ENCODE data around the gene PRKCA. TPM values are rescaled to one million over a fixed set of nuclear protein-coding genes. Genes with fewer than 3 reads are reported as not detected.
"Not testable (repeated sequence)": the region's sequence is repeated elsewhere in the genome, so short reads cannot be mapped to it uniquely, and the experiment has no call there.

PRKCA gene
- total and polyA plus RNA-seq, 4 experiments from 2014 or later: 1.1 to 107 (median 56.1) TPM

DNA sequence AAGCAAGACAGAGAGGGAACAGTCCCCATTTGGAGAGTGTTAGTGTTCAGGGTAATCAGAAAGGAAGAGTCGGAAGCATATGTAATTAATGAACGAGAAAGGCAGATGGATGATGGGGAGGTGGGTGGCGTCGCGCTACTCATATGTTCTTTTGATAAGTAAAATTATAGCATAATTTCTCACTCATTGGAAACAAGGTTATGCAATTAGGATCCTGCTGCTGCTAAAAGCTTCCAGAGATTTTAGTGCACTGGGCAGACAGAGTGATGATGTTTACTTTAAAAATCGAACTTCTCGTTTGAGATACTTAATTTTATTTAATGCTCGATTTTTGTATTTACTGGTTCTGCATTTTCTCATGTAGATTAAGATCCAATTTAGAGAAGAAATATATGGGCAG lies 96.2 kb downstream of the PRKCA start:
- H3K4me3 ChIP-seq (ENCODE audit: low read length in 2 of 2): no peak overlapping the region
- Mint-ChIP-seq H3K4me1 (peaks cover 50 to 78% (median 69%) of the 10 kb centered on the region in 4 donors), H3K27ac (peak overlapping the region; percentile 82 to 96 (median 89)), H3K9me3 (peaks cover 0 to 4% (median 0%) of the 10 kb centered on the region in 8 donors), H3K4me3 (peak overlapping the region; percentile 33 to 89 (median 84)), H3K27me3 (no peaks in the 10 kb centered on the region), H3K36me3 (peaks cover 0 to 12% of the 10 kb centered on the region in 2 donors)
- no peaks in the 10 kb centered on the region for H3K36me3 ChIP-seq (ENCODE audit: insufficient read depth, low read length)
- DNase-seq: no peak
- no peaks in the 10 kb centered on the region for H3K27me3 ChIP-seq (ENCODE audit: insufficient read depth, low read length)
- CTCF ChIA-PET (ENCODE audit: partially characterized antibody): interaction anchor here (2.1 kb wide), 1 partner anchor 111 kb away, joined by 5 read pairs; no protein-coding TSS in a partner anchor
- peak overlapping the region; percentile 25 for H3K27ac ChIP-seq (ENCODE audit: low read depth, low read length)
- intact Hi-C loops (cut with micrococcal nuclease): loop anchor here (2.0 kb wide), 2 partner anchors 68 to 94 kb away; no protein-coding TSS in a partner anchor
- H3K9me3 ChIP-seq (ENCODE audit: control insufficient read depth in 1 of 2, low read length in 2 of 2): no peaks in the 10 kb centered on the region
- peaks cover 72% of the 10 kb centered on the region for H3K4me1 ChIP-seq (ENCODE audit: insufficient read depth, low read length)
- POLR2A ChIA-PET (ENCODE audit: partially characterized antibody): interaction anchor here (0.9 to 3.0 kb wide), 4 partner anchors 68 to 144 kb away, joined by 3 to 15 read pairs (median 4); partner anchors contain the start of gene PRKCA

DNA sequence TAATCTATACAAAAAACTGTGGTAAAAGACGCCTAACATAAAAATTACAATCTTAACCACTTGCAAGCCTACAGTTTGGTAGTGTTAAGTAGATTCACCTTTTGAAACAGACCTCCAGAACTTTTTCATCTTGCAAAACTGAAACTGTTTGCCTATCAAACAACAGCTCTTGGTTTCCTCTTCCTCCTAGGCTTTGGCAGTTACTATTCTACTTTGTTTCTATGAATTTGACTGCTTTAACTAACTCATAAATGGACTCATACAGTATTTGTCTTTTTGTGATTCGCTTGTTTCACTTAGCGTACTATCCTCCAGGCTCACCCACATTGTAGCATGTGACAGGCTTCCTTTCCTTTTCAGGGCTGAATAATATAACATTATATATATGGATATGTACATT lies 97.0 kb downstream of the PRKCA start:
- Histone ChIP-seq H3K27me3 (ENCODE audit: insufficient read depth, low read length) (no peaks in the 10 kb centered on the region), H3K4me3 (ENCODE audit: low read length in 2 of 2) (no peak overlapping the region), H3K36me3 (ENCODE audit: insufficient read depth, low read length) (no peaks in the 10 kb centered on the region), H3K9me3 (ENCODE audit: control insufficient read depth in 1 of 2, low read length in 2 of 2) (no peaks in the 10 kb centered on the region), H3K27ac (ENCODE audit: low read depth, low read length) (peak overlapping the region; percentile 25), H3K4me1 (ENCODE audit: insufficient read depth, low read length) (peaks cover 80% of the 10 kb centered on the region)
- peak overlapping the region; percentile 74 to 89 (median 84) for H3K4me3 Mint-ChIP-seq
- peaks cover 0 to 4% of the 10 kb centered on the region in 2 donors for H3K36me3 Mint-ChIP-seq
- ChIA-PET POLR2A (ENCODE audit: partially characterized antibody) (interaction anchor here (1.0 to 3.0 kb wide), 5 partner anchors 9 to 144 kb away, joined by 3 to 15 read pairs (median 5); no protein-coding TSS in a partner anchor), CTCF (ENCODE audit: partially characterized antibody) (interaction anchor here (2.1 kb wide), 1 partner anchor 112 kb away, joined by 5 read pairs; no protein-coding TSS in a partner anchor)
- peaks cover 57 to 86% (median 76%) of the 10 kb centered on the region in 4 donors for H3K4me1 Mint-ChIP-seq
- intact Hi-C loops (cut with micrococcal nuclease): loop anchor here (2.0 kb wide), 2 partner anchors 69 to 95 kb away; no protein-coding TSS in a partner anchor
- peaks cover 0 to 1% (median 0%) of the 10 kb centered on the region in 8 donors for H3K9me3 Mint-ChIP-seq
- peak in 4 of 5 donors; percentile 52 to 60 (median 53) for DNase-seq
- no peaks in the 10 kb centered on the region for H3K27me3 Mint-ChIP-seq
- H3K27ac Mint-ChIP-seq: peak overlapping the region; percentile 82 to 96 (median 89)

DNA sequence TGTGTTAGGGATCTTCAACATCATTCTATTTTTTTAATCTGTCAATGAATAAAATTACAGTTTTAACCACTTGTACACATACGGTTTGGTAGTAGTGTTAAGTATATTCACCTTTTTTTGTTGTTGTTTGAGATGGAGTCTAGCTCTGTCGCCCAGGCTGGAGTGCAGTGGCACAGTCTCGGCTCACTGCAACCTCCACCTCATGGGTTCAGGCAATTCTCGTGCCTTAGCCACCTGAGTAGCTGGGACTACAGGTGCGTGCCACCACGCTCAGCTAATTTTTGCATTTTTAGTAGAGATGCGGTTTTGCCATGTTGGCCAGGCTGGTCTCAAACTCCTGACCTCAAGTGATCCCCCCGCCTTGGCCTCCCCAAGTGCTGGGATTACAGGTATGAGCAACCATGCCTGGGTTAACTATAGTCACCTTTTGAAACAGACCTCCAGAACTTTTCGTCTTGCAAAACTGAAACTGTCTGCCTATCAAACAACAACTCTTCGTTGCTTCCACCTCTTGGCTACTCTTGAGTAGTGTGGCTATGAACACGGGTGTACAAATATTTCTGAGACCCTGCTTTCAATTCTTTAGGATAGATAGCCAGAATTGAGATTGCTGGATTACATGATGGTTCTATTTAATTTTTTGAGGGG lies 97.8 kb downstream of the PRKCA start:
- peak overlapping the region; percentile 11 to 96 (median 81) for H3K27ac Mint-ChIP-seq
- H3K27me3 ChIP-seq (ENCODE audit: insufficient read depth, low read length); H3K36me3 ChIP-seq (ENCODE audit: insufficient read depth, low read length); H3K9me3 ChIP-seq (ENCODE audit: control insufficient read depth in 1 of 2, low read length in 2 of 2); H3K27me3 Mint-ChIP-seq; H3K36me3 Mint-ChIP-seq; H3K27ac ChIP-seq (ENCODE audit: low read depth, low read length); H3K9me3 Mint-ChIP-seq; intact Hi-C loops (cut with micrococcal nuclease); H3K4me3 ChIP-seq (ENCODE audit: low read length in 2 of 2): not testable (repeated sequence)
- peak overlapping the region; percentile 37 to 89 (median 70) for H3K4me3 Mint-ChIP-seq
- ChIA-PET POLR2A (ENCODE audit: partially characterized antibody) (interaction anchor here (1.0 to 3.0 kb wide), 5 partner anchors 10 to 145 kb away, joined by 3 to 15 read pairs (median 5); no protein-coding TSS in a partner anchor), CTCF (ENCODE audit: partially characterized antibody) (interaction anchor here (2.1 kb wide), 1 partner anchor 113 kb away, joined by 5 read pairs; no protein-coding TSS in a partner anchor)
- peaks cover 55 to 88% (median 77%) of the 10 kb centered on the region in 4 donors for H3K4me1 Mint-ChIP-seq
- peak in 2 of 5 donors; percentile 3 to 39 for DNase-seq
- H3K4me1 ChIP-seq (ENCODE audit: insufficient read depth, low read length): peaks cover 88% of the 10 kb centered on the region

DNA sequence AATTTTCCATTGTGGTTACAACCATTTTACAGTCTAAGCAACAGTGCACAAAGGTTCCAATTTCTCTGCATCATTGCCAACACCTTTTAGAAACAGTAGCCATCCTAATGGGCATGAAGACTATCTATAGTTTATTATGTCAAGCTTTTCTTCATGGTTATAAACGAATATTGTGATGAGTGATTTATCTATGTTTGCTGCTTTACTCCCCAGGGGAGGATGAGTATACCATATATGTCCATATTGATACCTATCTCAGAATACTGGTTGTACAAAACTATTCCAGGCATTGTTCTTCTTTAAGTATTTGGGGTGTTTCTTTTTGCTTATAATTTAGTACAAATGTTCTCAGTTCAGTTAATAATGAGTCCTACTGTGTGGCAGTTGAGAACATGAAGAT lies 98.3 kb downstream of the PRKCA start:
- Histone ChIP-seq H3K36me3 (ENCODE audit: insufficient read depth, low read length) (no peaks in the 10 kb centered on the region), H3K4me3 (ENCODE audit: low read length in 2 of 2) (no peak overlapping the region), H3K27me3 (ENCODE audit: insufficient read depth, low read length) (no peaks in the 10 kb centered on the region), H3K4me1 (ENCODE audit: insufficient read depth, low read length) (peaks cover 89% of the 10 kb centered on the region), H3K27ac (ENCODE audit: low read depth, low read length) (no peak overlapping the region), H3K9me3 (ENCODE audit: control insufficient read depth in 1 of 2, low read length in 2 of 2) (no peaks in the 10 kb centered on the region)
- ChIA-PET POLR2A (ENCODE audit: partially characterized antibody) (interaction anchor here (3.0 kb wide), 1 partner anchor 70 kb away, joined by 15 read pairs; no protein-coding TSS in a partner anchor), CTCF (ENCODE audit: partially characterized antibody) (interaction anchor here (1.0 to 1.2 kb wide), 2 partner anchors 20 to 26 kb away, joined by 3 read pairs; no protein-coding TSS in a partner anchor)
- Mint-ChIP-seq H3K36me3 (peaks cover 0 to 3% of the 10 kb centered on the region in 2 donors), H3K9me3 (no peaks in the 10 kb centered on the region), H3K4me3 (peak overlapping the region in 7 of 8 donors; percentile 9 to 89 (median 70)), H3K27ac (peak overlapping the region; percentile 11 to 96 (median 81)), H3K4me1 (peaks cover 54 to 88% (median 78%) of the 10 kb centered on the region in 4 donors), H3K27me3 (no peaks in the 10 kb centered on the region)
- no peak for DNase-seq
- intact Hi-C loops (cut with micrococcal nuclease): no loop called here

DNA sequence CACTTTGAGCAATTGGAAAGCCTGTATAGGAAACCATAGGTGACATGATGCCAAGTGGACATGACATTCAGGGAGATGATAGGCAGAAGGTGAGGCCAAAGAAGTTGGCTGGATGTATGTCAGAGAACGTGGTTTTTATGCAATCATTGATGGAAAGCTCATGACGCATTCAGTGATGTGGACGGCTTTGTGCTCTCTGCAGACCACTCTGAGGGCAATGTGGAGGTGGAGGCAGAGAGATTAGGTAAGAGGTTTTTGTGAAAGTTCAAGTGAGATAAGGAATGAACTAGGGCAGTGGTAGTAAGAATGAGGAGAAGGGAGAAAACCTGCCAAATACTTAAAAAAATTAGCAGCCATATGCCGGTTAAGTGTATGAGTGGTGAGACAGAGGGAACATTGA lies 99.0 kb downstream of the PRKCA start:
- Mint-ChIP-seq H3K27ac (peak overlapping the region in 6 of 7 donors; percentile 11 to 93 (median 80)), H3K9me3 (no peaks in the 10 kb centered on the region), H3K27me3 (no peaks in the 10 kb centered on the region), H3K4me3 (peak overlapping the region in 4 of 8 donors; percentile 7 to 89 (median 36)), H3K36me3 (peaks cover 0 to 3% of the 10 kb centered on the region in 2 donors), H3K4me1 (peaks cover 57 to 89% (median 78%) of the 10 kb centered on the region in 4 donors)
- ChIA-PET CTCF (ENCODE audit: partially characterized antibody) (interaction anchor here (1.0 to 1.2 kb wide), 2 partner anchors 20 to 25 kb away, joined by 3 read pairs; no protein-coding TSS in a partner anchor), POLR2A (ENCODE audit: partially characterized antibody) (no interaction called here)
- no peak overlapping the region for H3K4me3 ChIP-seq (ENCODE audit: low read length in 2 of 2)
- no peak for DNase-seq
- intact Hi-C loops (cut with micrococcal nuclease): no loop called here
- H3K36me3 ChIP-seq (ENCODE audit: insufficient read depth, low read length): no peaks in the 10 kb centered on the region
- H3K27me3 ChIP-seq (ENCODE audit: insufficient read depth, low read length): no peaks in the 10 kb centered on the region
- no peaks in the 10 kb centered on the region for H3K9me3 ChIP-seq (ENCODE audit: control insufficient read depth in 1 of 2, low read length in 2 of 2)
- H3K4me1 ChIP-seq (ENCODE audit: insufficient read depth, low read length): peaks cover 89% of the 10 kb centered on the region
- H3K27ac ChIP-seq (ENCODE audit: low read depth, low read length): no peak overlapping the region

DNA sequence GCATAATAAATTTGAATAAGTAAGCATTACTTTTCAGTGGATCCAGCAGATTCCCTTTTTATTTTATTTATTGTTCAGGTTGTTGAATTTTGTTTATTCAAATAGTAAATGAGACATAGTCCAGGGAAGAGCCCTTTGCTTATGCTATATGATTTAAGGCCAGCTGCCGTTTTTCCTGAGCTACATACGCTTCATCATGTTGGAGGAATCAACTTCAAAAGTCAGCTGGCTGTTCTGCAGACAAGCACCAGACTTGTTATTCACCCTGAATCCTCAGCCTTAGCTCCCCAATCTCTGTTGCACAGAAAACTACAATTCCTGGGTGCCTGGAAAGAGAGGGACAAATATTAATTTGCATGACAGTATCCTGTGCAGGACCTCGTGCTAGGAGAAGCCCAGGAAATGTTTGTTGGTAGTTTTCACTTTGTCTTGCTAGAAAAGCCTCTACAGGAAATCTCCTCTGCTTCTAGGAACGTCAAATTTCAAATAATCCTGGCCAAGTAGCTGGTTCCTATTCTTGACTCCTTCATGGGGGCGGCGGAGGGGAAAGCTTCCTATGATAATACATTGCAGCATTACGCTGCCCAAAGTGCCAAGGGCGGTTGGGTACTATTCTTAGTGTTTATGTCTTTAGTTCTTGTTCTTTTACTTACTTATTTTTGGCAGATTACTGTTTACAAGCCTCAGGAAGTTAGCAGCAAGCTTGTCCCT lies 101.6 kb downstream of the PRKCA start:
- intact Hi-C loops (cut with micrococcal nuclease): no loop called here
- POLR2A ChIA-PET (ENCODE audit: partially characterized antibody): interaction anchor here (0.8 to 2.1 kb wide), 6 partner anchors 9 to 100 kb away, joined by 3 to 7 read pairs (median 3); no protein-coding TSS in a partner anchor
- H3K27ac ChIP-seq (ENCODE audit: low read depth, low read length): no peak overlapping the region
- Mint-ChIP-seq H3K36me3 (peaks cover 3 to 5% of the 10 kb centered on the region in 2 donors), H3K27me3 (no peaks in the 10 kb centered on the region), H3K4me3 (peak overlapping the region in 7 of 8 donors; percentile 22 to 89 (median 71)), H3K27ac (peak overlapping the region; percentile 10 to 89 (median 82)), H3K4me1 (peaks cover 64 to 95% (median 81%) of the 10 kb centered on the region in 4 donors), H3K9me3 (no peaks in the 10 kb centered on the region)
- H3K4me1 ChIP-seq (ENCODE audit: insufficient read depth, low read length): peaks cover 92% of the 10 kb centered on the region
- no peaks in the 10 kb centered on the region for H3K9me3 ChIP-seq (ENCODE audit: control insufficient read depth in 1 of 2, low read length in 2 of 2)
- H3K4me3 ChIP-seq (ENCODE audit: low read length in 2 of 2): no peak overlapping the region
- CTCF ChIA-PET (ENCODE audit: partially characterized antibody): interaction anchor here (0.9 to 1.4 kb wide), 5 partner anchors 9 to 100 kb away, joined by 3 to 4 read pairs (median 4); no protein-coding TSS in a partner anchor
- no peaks in the 10 kb centered on the region for H3K27me3 ChIP-seq (ENCODE audit: insufficient read depth, low read length)
- DNase-seq: no peak
- no peaks in the 10 kb centered on the region for H3K36me3 ChIP-seq (ENCODE audit: insufficient read depth, low read length)

Data from CD4-positive, alpha-beta memory T cell (primary cell).